ENCODE data around the gene DDX24. TPM values are rescaled to one million over a fixed set of nuclear protein-coding genes. Genes with fewer than 3 reads are reported as not detected.

Gene DDX24
- total RNA-seq, 1 donor from 2014 or later: 191 TPM

DNA sequence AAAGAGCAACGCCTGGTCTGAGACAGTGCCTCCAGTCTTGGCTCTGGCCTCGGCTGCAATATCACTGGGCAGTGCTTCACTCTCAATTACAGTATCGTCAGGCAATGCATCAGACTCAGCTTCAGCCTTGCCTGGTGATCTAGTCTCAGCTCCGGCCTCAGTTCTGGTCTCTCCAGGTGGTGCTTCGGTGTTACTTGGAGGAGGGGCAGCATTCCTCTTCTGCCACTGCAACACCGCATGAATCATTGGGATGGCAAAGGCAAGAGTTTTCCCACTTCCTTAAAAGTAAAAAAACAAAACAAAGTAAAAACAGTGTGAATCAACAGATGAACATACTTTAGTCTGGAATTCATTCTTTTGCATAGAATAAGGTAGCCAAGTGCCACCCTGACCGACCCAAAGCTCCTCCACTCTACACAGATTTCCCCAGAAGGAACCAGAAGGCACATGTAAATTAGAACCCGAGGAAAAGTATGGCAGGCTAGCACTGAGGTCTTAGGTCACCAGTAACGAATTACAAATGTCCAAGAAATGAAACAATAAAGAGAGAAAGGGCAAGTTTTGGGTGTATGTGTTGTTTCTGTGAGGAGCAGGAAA is 18.6 kb downstream of the DDX24 start:
- H3K27ac ChIP-seq: no peak overlapping the region
- peaks cover 60% of the 10 kb centered on the region for H3K36me3 ChIP-seq
- H3K4me1 ChIP-seq: peaks cover 30% of the 10 kb centered on the region
- no peaks in the 10 kb centered on the region for H3K9me3 ChIP-seq
- no peak overlapping the region for H3K4me3 ChIP-seq
- TF ChIP-seq, protein P1, sequence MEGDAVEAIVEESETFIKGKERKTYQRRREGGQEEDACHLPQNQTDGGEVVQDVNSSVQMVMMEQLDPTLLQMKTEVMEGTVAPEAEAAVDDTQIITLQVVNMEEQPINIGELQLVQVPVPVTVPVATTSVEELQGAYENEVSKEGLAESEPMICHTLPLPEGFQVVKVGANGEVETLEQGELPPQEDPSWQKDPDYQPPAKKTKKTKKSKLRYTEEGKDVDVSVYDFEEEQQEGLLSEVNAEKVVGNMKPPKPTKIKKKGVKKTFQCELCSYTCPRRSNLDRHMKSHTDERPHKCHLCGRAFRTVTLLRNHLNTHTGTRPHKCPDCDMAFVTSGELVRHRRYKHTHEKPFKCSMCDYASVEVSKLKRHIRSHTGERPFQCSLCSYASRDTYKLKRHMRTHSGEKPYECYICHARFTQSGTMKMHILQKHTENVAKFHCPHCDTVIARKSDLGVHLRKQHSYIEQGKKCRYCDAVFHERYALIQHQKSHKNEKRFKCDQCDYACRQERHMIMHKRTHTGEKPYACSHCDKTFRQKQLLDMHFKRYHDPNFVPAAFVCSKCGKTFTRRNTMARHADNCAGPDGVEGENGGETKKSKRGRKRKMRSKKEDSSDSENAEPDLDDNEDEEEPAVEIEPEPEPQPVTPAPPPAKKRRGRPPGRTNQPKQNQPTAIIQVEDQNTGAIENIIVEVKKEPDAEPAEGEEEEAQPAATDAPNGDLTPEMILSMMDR (IDR thresholded peaks at IDR 0.05): no peak
- ATAC-seq: no peak
- intact Hi-C loops (cut with DNase I): no loop called here
- no peak for DNase-seq
- H3K27me3 ChIP-seq: no peaks in the 10 kb centered on the region

DNA sequence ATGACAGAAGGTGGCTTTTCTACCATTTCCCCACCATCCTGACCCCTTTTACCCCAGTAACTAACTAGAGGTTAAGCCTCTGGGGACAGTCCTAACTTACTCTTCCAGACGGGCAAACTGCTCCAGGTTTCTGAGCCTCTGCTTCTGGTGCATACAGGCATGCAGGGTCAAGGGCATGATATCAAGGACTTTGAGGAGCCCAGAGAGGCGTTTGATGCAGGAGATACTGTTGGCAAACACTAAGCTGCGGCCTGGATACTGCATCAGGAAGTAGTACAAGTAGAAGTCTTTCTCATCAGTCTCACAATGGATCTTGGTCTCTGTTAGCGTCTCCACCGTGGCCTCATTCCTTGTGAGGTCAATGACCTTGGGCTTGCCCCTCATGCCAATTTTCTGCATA is 21.0 kb downstream of the DDX24 start:
- no peak for DNase-seq
- Histone ChIP-seq H3K27ac (no peak overlapping the region), H3K4me3 (no peak overlapping the region), H3K27me3 (no peaks in the 10 kb centered on the region), H3K36me3 (peaks cover 84% of the 10 kb centered on the region), H3K9me3 (no peaks in the 10 kb centered on the region), H3K4me1 (peaks cover 21% of the 10 kb centered on the region)
- intact Hi-C loops (cut with DNase I): no loop called here
- ATAC-seq: no peak
- TF ChIP-seq, protein P1 (IDR thresholded peaks at IDR 0.05): no peak

DNA sequence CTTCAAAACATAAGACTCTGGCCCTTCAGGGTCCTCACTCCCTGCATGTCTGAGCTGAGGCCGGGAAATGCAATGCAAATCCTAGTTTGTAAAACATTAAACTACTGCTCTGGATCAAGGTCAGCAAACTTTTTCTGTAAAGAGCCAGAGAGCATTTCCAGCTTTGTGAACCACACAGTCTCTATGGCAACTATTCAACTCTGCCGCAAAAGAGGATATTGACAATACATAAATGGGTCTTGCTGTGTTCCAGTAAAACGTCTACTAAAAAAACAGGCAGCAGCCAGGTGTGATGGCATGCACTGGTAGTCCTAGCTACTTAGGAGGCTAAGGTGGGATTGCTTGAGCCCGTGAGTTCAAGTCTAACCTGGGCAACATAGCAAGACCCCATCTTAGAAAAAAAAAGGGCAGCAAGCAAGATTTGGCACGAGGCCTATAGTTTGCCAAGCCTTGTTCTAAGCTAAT is 22.3 kb downstream of the DDX24 start:
- intact Hi-C loops (cut with DNase I): no loop called here
- no peaks in the 10 kb centered on the region for H3K27me3 ChIP-seq
- H3K4me1 ChIP-seq: peaks cover 16% of the 10 kb centered on the region
- TF ChIP-seq, protein P1 (IDR thresholded peaks at IDR 0.05): no peak
- H3K27ac ChIP-seq: no peak overlapping the region
- H3K36me3 ChIP-seq: peaks cover 97% of the 10 kb centered on the region
- ATAC-seq (no peak), DNase-seq (no peak)
- no peak overlapping the region for H3K4me3 ChIP-seq
- H3K9me3 ChIP-seq: no peaks in the 10 kb centered on the region

DNA sequence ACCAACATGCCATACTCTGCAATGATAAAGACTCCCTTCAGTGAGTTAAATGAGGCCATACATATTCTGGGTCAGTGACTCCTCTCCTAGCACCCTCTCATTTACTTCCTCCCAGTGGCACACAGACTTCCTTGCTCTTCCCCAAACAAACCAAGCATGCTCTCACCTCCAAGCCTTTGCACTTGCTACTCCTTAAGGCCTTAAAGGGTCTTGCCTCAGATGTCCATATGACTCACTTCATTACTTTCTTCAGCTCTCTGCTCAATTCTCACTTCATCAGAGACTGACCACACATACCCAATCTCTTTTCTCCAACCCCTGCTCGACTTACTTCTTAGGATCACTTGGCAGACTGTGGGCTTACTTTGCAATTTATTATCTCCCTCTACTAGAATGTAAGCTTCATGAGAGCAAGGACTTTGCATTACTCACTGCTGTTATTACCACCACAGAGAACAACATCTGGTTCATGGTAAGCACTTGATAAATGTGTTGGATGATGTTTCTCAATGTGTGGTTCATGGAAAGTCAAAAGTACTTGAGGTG is 22.8 kb downstream of the DDX24 start:
- no peak for ATAC-seq
- Histone ChIP-seq H3K27me3 (no peaks in the 10 kb centered on the region), H3K27ac (no peak overlapping the region), H3K9me3 (no peaks in the 10 kb centered on the region), H3K4me3 (no peak overlapping the region), H3K4me1 (peaks cover 16% of the 10 kb centered on the region), H3K36me3 (peaks cover 98% of the 10 kb centered on the region)
- DNase-seq: no peak
- TF ChIP-seq, protein P1 (IDR thresholded peaks at IDR 0.05): no peak
- intact Hi-C loops (cut with DNase I): no loop called here

DNA sequence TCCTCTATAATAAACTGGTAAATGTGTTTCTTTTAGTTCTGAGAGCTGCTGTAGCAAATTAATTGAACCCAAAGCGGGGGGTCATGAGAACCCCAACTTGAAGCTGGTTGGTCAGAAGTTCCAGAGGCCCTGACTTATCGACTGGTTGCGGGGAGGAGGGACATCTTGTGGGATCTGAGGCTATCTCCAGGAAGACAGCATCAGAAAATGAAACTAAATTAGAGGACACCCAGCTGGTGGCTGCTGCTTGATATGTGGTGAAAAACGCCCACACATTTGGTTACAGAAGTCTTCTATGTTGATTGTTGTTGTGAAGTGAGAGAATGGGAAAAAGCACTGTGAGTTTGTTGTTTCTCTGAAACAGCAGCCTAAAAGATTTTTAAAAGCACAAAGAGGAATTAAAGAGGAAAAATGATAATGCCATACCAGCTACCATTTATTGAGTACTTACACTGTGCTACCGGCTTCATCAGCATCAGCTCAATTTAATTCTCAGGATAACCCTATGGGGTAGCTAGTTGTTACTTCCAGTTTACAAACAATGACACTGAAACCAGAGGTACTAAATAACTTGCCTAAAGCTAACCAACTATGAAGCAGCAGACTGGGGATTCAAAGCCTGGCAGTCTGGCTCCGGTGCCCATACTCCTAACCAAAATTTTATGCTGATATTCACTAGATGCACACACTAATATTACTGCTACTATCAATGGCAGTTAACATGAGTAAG is 24.3 kb downstream of the DDX24 start:
- DNase-seq (no peak), ATAC-seq (peak; percentile 31)
- H3K36me3 ChIP-seq: peaks cover 100% of the 10 kb centered on the region
- H3K27me3 ChIP-seq: no peaks in the 10 kb centered on the region
- TF ChIP-seq, protein P1 (IDR thresholded peaks at IDR 0.05): no peak
- H3K4me1 ChIP-seq: peaks cover 16% of the 10 kb centered on the region
- intact Hi-C loops (cut with DNase I): no loop called here
- H3K9me3 ChIP-seq: no peaks in the 10 kb centered on the region
- no peak overlapping the region for H3K27ac ChIP-seq
- H3K4me3 ChIP-seq: no peak overlapping the region

Measured in upper lobe of right lung (tissue), 1 donor.